ENCODE measurements around the gene TNFAIP8. TPM values are rescaled to one million over a fixed set of nuclear protein-coding genes. Genes with fewer than 3 reads are reported as not detected.
A peak's percentile ranks its signal among the peaks of the same experiment; 100 is the strongest.
"Not testable (repeated sequence)": the region's sequence is repeated elsewhere in the genome, so short reads cannot be mapped to it uniquely, and the experiment has no call there.

TNFAIP8 gene
- total RNA-seq, 4 donors from 2014 or later = 37.2 to 49.1 (median 43.3) TPM

DNA sequence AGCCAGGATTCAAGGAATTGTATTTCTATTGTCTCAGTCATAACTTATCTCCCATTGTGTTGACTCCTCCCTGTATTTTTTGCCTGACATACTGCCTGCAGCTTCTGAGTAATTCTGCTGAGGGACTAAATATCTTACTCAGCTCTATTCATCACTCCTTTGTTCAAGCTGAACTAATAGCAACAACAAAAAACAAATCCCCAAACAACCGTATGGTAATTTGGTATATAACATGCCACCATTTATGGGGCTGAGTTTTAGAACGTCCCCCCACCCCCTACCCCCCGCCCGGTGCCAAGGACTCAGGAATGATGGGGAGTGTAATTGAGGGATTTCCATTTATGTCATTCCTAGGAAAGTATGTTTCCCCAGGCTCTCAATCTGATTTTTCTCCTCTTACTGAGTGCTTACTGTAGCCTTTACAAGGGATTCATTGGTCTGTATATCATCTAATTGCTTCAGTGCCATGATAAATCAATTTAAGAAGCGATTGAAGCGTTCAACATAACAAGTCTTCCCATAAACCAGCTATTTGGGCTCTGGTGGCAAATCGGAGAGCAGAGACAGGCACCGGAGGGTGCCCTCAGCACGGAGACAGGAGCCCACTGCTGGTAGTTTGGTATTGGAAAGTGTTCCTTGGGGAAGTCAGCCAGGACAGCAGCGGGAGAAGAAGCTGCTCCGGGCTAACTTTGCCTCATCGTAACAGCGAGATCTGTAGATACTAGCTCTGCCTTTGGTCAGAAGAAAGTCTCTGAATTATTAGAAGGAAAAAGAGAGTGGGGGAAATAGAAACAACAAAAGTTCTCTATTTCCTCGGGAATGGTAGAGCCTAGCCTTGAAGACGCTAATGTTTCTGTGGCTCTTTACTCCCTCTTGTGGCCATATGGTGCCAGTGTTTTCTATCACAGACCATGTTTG lies 55.8 kb downstream of the TNFAIP8 start:
- 6% methylated on average over 15 of the region's 15 CpGs for WGBS
- H3K27me3 ChIP-seq = no peaks in the 10 kb centered on the region
- no peaks in the 10 kb centered on the region for H3K9me3 ChIP-seq
- no peaks in the 10 kb centered on the region for H3K36me3 ChIP-seq
- TF ChIP-seq, protein P1, sequence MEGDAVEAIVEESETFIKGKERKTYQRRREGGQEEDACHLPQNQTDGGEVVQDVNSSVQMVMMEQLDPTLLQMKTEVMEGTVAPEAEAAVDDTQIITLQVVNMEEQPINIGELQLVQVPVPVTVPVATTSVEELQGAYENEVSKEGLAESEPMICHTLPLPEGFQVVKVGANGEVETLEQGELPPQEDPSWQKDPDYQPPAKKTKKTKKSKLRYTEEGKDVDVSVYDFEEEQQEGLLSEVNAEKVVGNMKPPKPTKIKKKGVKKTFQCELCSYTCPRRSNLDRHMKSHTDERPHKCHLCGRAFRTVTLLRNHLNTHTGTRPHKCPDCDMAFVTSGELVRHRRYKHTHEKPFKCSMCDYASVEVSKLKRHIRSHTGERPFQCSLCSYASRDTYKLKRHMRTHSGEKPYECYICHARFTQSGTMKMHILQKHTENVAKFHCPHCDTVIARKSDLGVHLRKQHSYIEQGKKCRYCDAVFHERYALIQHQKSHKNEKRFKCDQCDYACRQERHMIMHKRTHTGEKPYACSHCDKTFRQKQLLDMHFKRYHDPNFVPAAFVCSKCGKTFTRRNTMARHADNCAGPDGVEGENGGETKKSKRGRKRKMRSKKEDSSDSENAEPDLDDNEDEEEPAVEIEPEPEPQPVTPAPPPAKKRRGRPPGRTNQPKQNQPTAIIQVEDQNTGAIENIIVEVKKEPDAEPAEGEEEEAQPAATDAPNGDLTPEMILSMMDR (IDR thresholded peaks at IDR 0.05) = peak; percentile 85 to 91
- no peak for TF ChIP-seq POLR2AphosphoS5 (IDR thresholded peaks at IDR 0.05)
- H3K4me3 ChIP-seq = peak overlapping the region; percentile 54
- H3K4me1 ChIP-seq = peaks cover 20% of the 10 kb centered on the region
- H3K27ac ChIP-seq = peak overlapping the region; percentile 82
- DNase-seq (ENCODE audit: low spot score in 2 of 2) = no peak

DNA sequence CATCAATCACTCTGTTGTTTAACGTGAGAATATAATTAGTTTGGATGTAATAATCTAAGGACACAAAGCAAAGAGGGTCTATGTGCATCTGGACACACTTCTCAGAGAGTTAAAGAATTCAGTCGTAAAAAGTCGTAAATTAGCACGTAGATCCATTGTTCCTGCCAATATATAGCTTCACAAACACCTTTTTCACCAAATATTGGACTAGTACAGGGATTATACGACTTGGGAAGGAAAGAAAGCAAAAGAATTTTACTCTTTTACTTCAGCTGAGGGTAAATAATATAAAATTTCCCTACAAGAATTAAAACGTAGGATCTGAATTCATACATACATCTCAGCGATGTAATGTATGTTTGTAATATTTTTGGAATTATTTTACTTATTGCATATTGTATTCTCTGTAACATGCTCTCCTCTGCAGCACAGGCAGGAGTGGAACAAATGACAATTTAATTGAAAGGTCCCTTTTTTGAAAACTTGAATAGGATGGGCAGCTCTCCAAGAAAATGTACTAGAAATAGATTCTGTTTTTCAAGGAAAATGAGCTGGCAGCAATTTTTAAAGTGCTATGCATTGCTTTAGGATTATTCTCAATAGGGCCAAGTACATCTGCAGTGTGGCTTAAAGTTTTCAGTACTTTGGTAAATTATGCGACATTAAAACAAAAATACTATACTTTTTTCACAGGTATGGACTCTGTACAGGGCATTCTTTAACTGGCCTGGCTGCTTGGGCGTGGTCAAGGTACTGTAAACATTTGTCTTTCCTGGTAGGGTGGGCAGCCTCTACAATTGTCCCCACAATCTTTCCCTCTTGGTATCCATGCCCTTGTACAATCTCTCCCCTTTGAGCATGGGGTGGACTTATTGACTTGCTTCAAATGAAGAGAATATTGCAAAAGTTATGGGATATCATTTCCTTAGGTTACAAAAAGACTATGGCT lies 56.7 kb downstream of the TNFAIP8 start:
- Histone ChIP-seq H3K9me3 (no peaks in the 10 kb centered on the region), H3K4me1 (peaks cover 24% of the 10 kb centered on the region), H3K4me3 (peak overlapping the region; percentile 54), H3K27me3 (no peaks in the 10 kb centered on the region), H3K27ac (peak overlapping the region; percentile 82), H3K36me3 (no peaks in the 10 kb centered on the region)
- no peak for TF ChIP-seq POLR2A (IDR thresholded peaks at IDR 0.05)
- no peak for TF ChIP-seq EP300 (IDR thresholded peaks at IDR 0.05)
- TF ChIP-seq, protein P1 (IDR thresholded peaks at IDR 0.05) = no peak
- no peak for TF ChIP-seq POLR2AphosphoS5 (IDR thresholded peaks at IDR 0.05)
- 39% methylated on average over 9 of the region's 9 CpGs for WGBS
- no peak for DNase-seq (ENCODE audit: low spot score in 2 of 2)

DNA sequence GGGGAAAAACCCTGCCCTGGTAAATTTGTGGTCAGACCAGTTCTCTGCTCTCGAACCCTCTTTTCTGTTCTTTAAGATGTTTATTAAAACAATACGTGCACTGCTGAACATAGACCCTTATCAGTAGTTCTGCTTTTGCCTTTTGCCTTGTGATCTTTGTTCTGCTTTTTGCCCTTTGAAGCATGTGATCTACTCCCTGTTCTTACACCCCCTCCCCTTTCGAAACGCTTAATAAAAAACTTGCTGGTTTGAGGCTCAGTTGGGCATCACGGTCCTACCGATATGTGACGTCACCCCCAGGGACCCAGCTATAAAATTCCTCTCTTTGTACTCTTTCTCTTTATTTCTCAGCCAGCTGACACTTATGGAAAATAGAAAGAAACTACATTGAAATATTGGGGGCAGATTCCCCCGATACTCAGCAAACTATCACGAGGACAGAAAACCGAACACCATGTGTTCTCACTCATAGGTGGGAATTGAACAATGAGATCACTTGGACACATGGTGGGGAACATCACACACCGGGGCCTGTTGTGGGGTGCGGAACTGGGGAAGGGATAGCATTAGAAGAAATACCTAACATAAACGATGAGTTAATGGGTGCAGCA lies 58.4 kb downstream of the TNFAIP8 start:
- not testable (repeated sequence) for H3K4me3 ChIP-seq; DNase-seq (ENCODE audit: low spot score in 2 of 2); H3K27me3 ChIP-seq; H3K36me3 ChIP-seq; H3K9me3 ChIP-seq; H3K27ac ChIP-seq
- H3K4me1 ChIP-seq = peaks cover 36% of the 10 kb centered on the region
- WGBS = 78% methylated on average over 13 of the region's 13 CpGs

DNA sequence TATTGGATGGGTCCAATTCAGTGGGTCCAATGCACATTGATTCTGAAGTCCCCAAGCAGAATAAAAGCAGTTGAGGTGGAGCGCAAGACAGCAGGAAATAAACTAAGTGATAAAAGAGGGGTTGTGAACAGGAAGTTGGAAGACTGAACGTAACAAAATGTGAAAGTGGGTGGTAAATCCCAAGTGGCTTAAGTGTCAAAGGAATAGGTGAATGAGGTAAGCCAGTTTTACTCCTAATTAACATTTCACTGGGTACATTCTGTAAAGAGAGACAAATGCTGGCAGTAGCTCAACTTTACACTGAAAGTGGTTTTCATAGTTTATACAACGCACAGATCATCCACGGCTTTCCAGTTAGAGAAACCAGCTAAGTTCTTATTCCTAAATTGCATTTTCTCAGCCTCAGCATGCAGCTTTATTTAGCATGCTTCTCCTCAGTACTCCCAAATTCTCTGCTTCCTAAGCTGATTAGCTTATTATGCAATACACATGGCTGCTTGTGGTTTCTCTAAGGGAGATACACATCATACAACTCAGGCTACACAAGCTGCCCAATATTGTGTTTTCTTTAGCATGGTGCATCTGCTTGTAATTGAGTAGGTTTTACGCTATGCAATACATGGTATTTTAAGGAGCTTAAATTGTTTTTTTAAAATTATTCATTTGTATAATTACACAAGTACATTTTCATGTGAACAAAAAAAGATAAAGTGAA lies 62.2 kb downstream of the TNFAIP8 start:
- 41% methylated on average over 5 of the region's 5 CpGs for WGBS
- Histone ChIP-seq H3K36me3 (no peaks in the 10 kb centered on the region), H3K9me3 (no peaks in the 10 kb centered on the region), H3K27ac (peak overlapping the region; percentile 21), H3K4me3 (no peak overlapping the region), H3K27me3 (no peaks in the 10 kb centered on the region), H3K4me1 (peaks cover 51% of the 10 kb centered on the region)
- DNase-seq (ENCODE audit: low spot score in 2 of 2) = no peak
- TF ChIP-seq, protein P1 (IDR thresholded peaks at IDR 0.05) = no peak
- no peak for TF ChIP-seq EP300 (IDR thresholded peaks at IDR 0.05)

DNA sequence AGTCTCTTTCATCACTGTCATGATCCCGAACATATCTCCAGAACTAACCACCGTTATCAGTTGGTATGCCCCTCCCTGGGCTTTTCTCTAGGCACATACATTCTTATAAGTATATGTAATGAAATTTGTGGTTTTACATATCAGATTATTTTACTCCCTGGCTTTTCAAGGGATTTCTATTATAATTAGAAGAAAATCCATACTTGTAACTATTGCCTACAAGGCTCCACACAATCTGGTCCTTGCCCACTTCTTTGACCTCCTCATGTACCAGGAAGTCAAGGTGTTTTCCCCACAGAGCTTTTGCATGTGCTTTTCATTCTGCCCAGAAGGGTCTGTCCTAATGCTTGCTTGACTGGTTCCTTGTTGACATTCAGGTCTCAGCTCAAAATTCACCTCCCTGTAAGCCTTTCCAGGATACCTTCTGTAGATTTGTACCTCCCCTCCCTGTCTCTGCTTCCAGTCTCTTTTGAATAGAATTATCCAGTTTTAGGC lies 62.8 kb downstream of the TNFAIP8 start:
- WGBS = 36% methylated on average over 2 of the region's 2 CpGs
- Histone ChIP-seq H3K4me3 (no peak overlapping the region), H3K27ac (peak overlapping the region; percentile 21), H3K36me3 (no peaks in the 10 kb centered on the region), H3K27me3 (no peaks in the 10 kb centered on the region), H3K9me3 (no peaks in the 10 kb centered on the region), H3K4me1 (peaks cover 57% of the 10 kb centered on the region)
- TF ChIP-seq POLR2A (IDR thresholded peaks at IDR 0.05) = no peak
- TF ChIP-seq POLR2AphosphoS5 (IDR thresholded peaks at IDR 0.05) = no peak
- TF ChIP-seq, protein P1 (IDR thresholded peaks at IDR 0.05) = no peak
- TF ChIP-seq EP300 (IDR thresholded peaks at IDR 0.05) = no peak
- DNase-seq (ENCODE audit: low spot score in 2 of 2) = no peak

Measured in suprapubic skin (tissue), 4 donors.